HepG2 (cell line): ENCODE measurements around the gene ALG8. TPM values are rescaled to one million over a fixed set of nuclear protein-coding genes. Genes with fewer than 3 reads are reported as not detected.

Source experiments
- ATAC-seq: fragments of 200-7000 bp; cut with Tn5 transposase; 3 replicates; pipeline ENCODE4 v1.9.1; 2020; ENCODE audit warnings: mild to moderate bottlenecking, moderate library complexity
- BruUV-seq: library from RNA; stranded (reverse); fragments of 400-500 nt; replicated peaks from 2 replicates; lab custom pipeline; 2021; lab: Mats Ljungman, UMichigan
- CTCF ChIA-PET: fragments of 300-600 bp; formaldehyde crosslinking; extraction: SDS; loops from one replicate; lab custom pipeline; 2021; ENCODE audit warnings: low total read pairs, inconsistent platforms, low intra/inter-chr PET ratio; lab: Yijun Ruan, JAX
- POLR2A ChIA-PET: fragments of 350-600 bp; sonication (Branson Sonifier 250); formaldehyde crosslinking; loops from one replicate; lab custom pipeline; 2020; ENCODE audit warnings: antibody characterized with exemption, inconsistent platforms; lab: Yijun Ruan, JAX
- DNase-seq: peaks from one replicate; pipeline ENCODE4 v3.0.0-alpha.2; 2015; ENCODE audit warnings: low spot score
- FAIRE-seq: peaks from 3 replicates; lab custom pipeline; 2011; peaks lifted over from hg19 to GRCh38; lab: Jason Lieb, UNC
- H2AFZ ChIP-seq: one replicate; pipeline ENCODE4 v1.6.1; 2011; ENCODE audit warnings: low read length, inconsistent platforms
- H3K27ac ChIP-seq: fragments of 300-600 bp; 3 replicates; pipeline ENCODE4 v1.8.0; 2011; ENCODE audit warnings: mixed run types, mild to moderate bottlenecking, mixed read lengths, low read length, inconsistent platforms; ENCODE audit not compliant: insufficient read depth; ENCODE audit errors: extremely low read length
- H3K27me3 ChIP-seq, 2 experiments: fragments of 200-600 bp in 1 of 2; 2 replicates in 1 of 2; 3 replicates in 1 of 2; pipeline versions ENCODE4 v1.6.0 to v1.8.0; 2011; ENCODE audit warnings: low read length in 2 of 2, mild to moderate bottlenecking in 2 of 2, moderate library complexity in 2 of 2, inconsistent platforms in 1 of 2; ENCODE audit not compliant: insufficient read depth in 2 of 2, control insufficient read depth in 1 of 2
- H3K36me3 ChIP-seq, 2 experiments: fragments of 200-600 bp in 1 of 2; replicated peaks in 1 of 2; 2 replicates in 1 of 2; 3 replicates in 1 of 2; pipeline versions ENCODE4 v1.5.1 to v1.8.0; 2011; ENCODE audit warnings: low read length in 2 of 2, inconsistent platforms in 1 of 2; ENCODE audit not compliant: insufficient read depth in 2 of 2, control insufficient read depth in 1 of 2
- H3K4me1 ChIP-seq: 2 replicates; pipeline ENCODE4 v1.5.1; 2012; ENCODE audit warnings: low read length, inconsistent platforms; ENCODE audit not compliant: insufficient read depth
- H3K4me2 ChIP-seq: 2 replicates; pipeline ENCODE4 v1.6.0; 2011; ENCODE audit warnings: low read depth, low read length, inconsistent platforms
- H3K4me3 ChIP-seq, 3 experiments: fragments of 200-600 bp in 1 of 3; sonication (generic), shearing (Covaris generic) in 1 of 3; replicated peaks in 1 of 3; 2 replicates each; pipeline ENCODE4 v1.5.1; 2011 to 2016; ENCODE audit warnings: low read length in 3 of 3, inconsistent platforms in 2 of 3, low read depth in 2 of 3, mild to moderate bottlenecking in 2 of 3, control low read depth in 1 of 3, mixed read lengths in 1 of 3; ENCODE audit not compliant: insufficient read depth in 1 of 3
- H3K79me2 ChIP-seq: one replicate; pipeline ENCODE4 v1.6.1; 2011; ENCODE audit warnings: low read length, inconsistent platforms; ENCODE audit not compliant: insufficient read depth
- H3K9ac ChIP-seq: 2 replicates; pipeline ENCODE4 v1.6.0; 2011; ENCODE audit warnings: mild to moderate bottlenecking, low read depth, low read length, inconsistent platforms; ENCODE audit not compliant: insufficient read depth
- H3K9me3 ChIP-seq: 2 replicates; pipeline ENCODE4 v1.5.1; 2012; ENCODE audit warnings: mild to moderate bottlenecking, low read length
- H4K20me1 ChIP-seq: 2 replicates; pipeline ENCODE4 v1.6.0; 2011; ENCODE audit warnings: inconsistent platforms, mild to moderate bottlenecking, low read length, moderate library complexity; ENCODE audit not compliant: insufficient read depth
- AHR ChIP-seq: IDR thresholded peaks from 2 replicates; pipeline ENCODE4 v1.6.1; 2018; ENCODE audit warnings: missing genetic modification reagents, missing compliant biosample characterization
- BRCA1 ChIP-seq: sonication (generic); formaldehyde crosslinking; IDR thresholded peaks from 2 replicates; pipeline ENCODE4 v1.4.0; 2020; ENCODE audit warnings: missing genetic modification reagents
- CREB1 ChIP-seq, 2 experiments: fragments of 450-650 bp in 1 of 2; IDR thresholded peaks; 2 replicates each; pipeline ENCODE4 v1.6.1; 2016 to 2017; ENCODE audit warnings: control low read depth in 1 of 2, mild to moderate bottlenecking in 1 of 2, missing compliant biosample characterization in 1 of 2, missing genetic modification characterization in 1 of 2
- PPARG ChIP-seq: conservative IDR thresholded peaks from 2 replicates; pipeline ENCODE4 v1.6.1; 2016; ENCODE audit warnings: missing biosample characterization, missing genetic modification reagents
- SRY ChIP-seq: sonication (generic); formaldehyde crosslinking; IDR thresholded peaks from 2 replicates; pipeline ENCODE4 v1.8.0; 2022; ENCODE audit warnings: mild to moderate bottlenecking, missing genetic modification reagents
- ZBTB38 ChIP-seq: sonication (generic); formaldehyde crosslinking; IDR thresholded peaks from 2 replicates; pipeline ENCODE4 v1.5.1; 2020; ENCODE audit warnings: mild to moderate bottlenecking, missing genetic modification reagents
- ZMYM3 ChIP-seq: sonication (generic); formaldehyde crosslinking; IDR thresholded peaks from 2 replicates; pipeline ENCODE4 v1.5.1; 2020; ENCODE audit warnings: mild to moderate bottlenecking, missing genetic modification reagents
- ZNF768 ChIP-seq: sonication (generic); formaldehyde crosslinking; IDR thresholded peaks from 2 replicates; pipeline ENCODE4 v1.4.0; 2020; ENCODE audit warnings: missing genetic modification reagents
- WGBS: methylation state at CpG from one replicate; pipeline ENCODE4 v1.1.6; 2017; ENCODE audit warnings: low lambda C conversion rate; 5-methylcytosine and 5-hydroxymethylcytosine counted together
- in situ Hi-C: cut with HindIII; loops from 2 replicates; pipeline ENCODE4 v1.10.0; 2017; ENCODE audit warnings: low pct_unique_long_range_greater_than_20kb; ENCODE audit not compliant: extremely low pct_ligation_motif_present
- intact Hi-C: fragments of 100-400 bp; cut with micrococcal nuclease; formaldehyde crosslinking; loops from one replicate; pipeline ENCODE4 v1.10.0; 2022; ENCODE audit not compliant: unreplicated experiment
- polyA plus RNA-seq, 8 experiments: library from polyadenylated mRNA; depleted of rRNA in 3 of 8; stranded (reverse) in 7 of 8; unstranded in 1 of 8; fragments of >200 nt; fragmentation: Illumina TruSeq in 4 of 8; extraction: Trizol in 4 of 8; gene quantifications; 2 replicates each; pipeline versions ENCODE4 v1.2.1 to v1.2.3, GENCODE V29; 2011 to 2016; ENCODE audit warnings: low read depth in 4 of 8, missing spikeins in 1 of 8, mixed read lengths in 1 of 8; ENCODE audit not compliant: insufficient read depth in 1 of 8
- total RNA-seq, 5 experiments: library from RNA; depleted of rRNA; stranded (reverse); fragments of >200 nt; fragmentation: Illumina TruSeq; extraction: Trizol; gene quantifications; 2 replicates each; pipeline ENCODE4 v1.2.3, GENCODE V29; 2016; ENCODE audit warnings: low read depth in 1 of 5
- TF ChIP-seq, protein P1 (sequence below): sonication (generic); formaldehyde crosslinking; IDR thresholded peaks from 2 replicates; pipeline ENCODE4 v1.4.0; 2020; ENCODE audit warnings: missing genetic modification reagents
- TF ChIP-seq, protein P2 (sequence below): sonication (generic); formaldehyde crosslinking; IDR thresholded peaks from 2 replicates; pipeline ENCODE4 v1.5.1; 2020; ENCODE audit warnings: mild to moderate bottlenecking, missing genetic modification reagents

Gene ALG8
- total and polyA plus RNA-seq, 2 of the 13 experiments (the other 11 are each of a cell fraction or from before 2014, with no cell fraction given) = 75.8 to 88.0 TPM

DNA sequence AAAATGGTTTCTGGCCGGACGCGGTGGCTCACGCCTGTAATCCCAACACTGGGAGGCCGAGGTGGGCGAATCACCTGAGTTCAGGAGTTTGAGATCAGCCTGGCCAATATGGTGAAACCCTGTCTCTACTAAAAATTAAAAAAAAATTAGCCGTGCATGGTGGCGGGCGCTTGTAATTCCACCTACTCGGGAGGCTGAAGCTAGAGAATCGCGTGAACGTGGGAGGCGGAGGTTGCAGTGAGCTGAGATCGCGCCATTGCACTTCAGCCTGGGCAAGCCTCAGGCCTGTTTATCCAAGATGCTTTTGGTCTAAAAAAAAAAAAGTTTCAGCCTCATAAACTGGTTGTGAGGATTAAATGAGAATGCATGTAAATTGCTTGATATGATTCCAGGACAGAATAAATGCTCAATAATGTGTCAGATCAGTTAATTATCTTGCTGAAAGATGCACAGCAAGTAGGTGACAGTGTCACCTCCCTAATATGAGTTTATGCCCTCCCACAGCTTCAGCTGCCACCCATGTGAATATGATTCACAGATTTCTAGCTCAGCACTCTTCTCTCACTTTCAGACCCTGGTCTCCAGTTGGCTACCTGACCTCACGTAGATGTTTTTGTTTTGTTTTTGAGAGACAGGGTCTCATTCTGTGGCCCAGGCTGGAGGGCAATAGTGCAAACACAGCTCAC lies 1.1 kb upstream of the ALG8 start:
- POLR2A ChIA-PET = interaction anchor here (0.8 to 4.6 kb wide), 14 partner anchors 9 to 260 kb away, joined by 3 to 37 read pairs (median 7); partner anchors contain the start of genes KCTD21, NDUFC2 and USP35
- H3K4me1 ChIP-seq = peaks cover 54% of the 10 kb centered on the region
- H3K4me3 ChIP-seq = peak overlapping the region; percentile 72 to 84 (median 75)
- ATAC-seq (no peak), FAIRE-seq (no peak), DNase-seq (no peak)
- peak overlapping the region; percentile 81 for H3K27ac ChIP-seq
- no peaks in the 10 kb centered on the region for H3K9me3 ChIP-seq
- in situ Hi-C loops (loop anchor here (5.0 kb wide), 1 partner anchor 47 kb away; the partner anchor contains the start of genes KCTD21 and USP35), intact Hi-C loops (no loop called here)
- CTCF ChIA-PET = no interaction called here
- 35% methylated on average over 17 of the region's 17 CpGs for WGBS
- peaks cover 38% of the 10 kb centered on the region for H3K79me2 ChIP-seq
- BruUV-seq = no TSS peak
- H3K36me3 ChIP-seq = peaks cover 0 to 22% of the 10 kb centered on the region in 2 experiments; a peak in 2 of 5 replicates
- peak overlapping the region; percentile 92 for H3K9ac ChIP-seq
- peak overlapping the region; percentile 99 for H3K4me2 ChIP-seq
- TF ChIP-seq, protein P1, sequence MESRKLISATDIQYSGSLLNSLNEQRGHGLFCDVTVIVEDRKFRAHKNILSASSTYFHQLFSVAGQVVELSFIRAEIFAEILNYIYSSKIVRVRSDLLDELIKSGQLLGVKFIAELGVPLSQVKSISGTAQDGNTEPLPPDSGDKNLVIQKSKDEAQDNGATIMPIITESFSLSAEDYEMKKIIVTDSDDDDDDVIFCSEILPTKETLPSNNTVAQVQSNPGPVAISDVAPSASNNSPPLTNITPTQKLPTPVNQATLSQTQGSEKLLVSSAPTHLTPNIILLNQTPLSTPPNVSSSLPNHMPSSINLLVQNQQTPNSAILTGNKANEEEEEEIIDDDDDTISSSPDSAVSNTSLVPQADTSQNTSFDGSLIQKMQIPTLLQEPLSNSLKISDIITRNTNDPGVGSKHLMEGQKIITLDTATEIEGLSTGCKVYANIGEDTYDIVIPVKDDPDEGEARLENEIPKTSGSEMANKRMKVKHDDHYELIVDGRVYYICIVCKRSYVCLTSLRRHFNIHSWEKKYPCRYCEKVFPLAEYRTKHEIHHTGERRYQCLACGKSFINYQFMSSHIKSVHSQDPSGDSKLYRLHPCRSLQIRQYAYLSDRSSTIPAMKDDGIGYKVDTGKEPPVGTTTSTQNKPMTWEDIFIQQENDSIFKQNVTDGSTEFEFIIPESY (CRISPR knock-in tag) = peak; percentile 82; the same call in 1 of the 2 replicates
- TF ChIP-seq ZMYM3 (CRISPR knock-in tag) = peak; percentile 67
- TF ChIP-seq AHR (CRISPR knock-in tag) = no peak
- no peak for TF ChIP-seq CREB1 (IDR thresholded peaks at IDR 0.05)
- TF ChIP-seq CREB1 (CRISPR knock-in tag; IDR thresholded peaks at IDR 0.05) = no peak
- no peak for TF ChIP-seq SRY (CRISPR knock-in tag)
- TF ChIP-seq PPARG (CRISPR knock-in tag) = peak; percentile 38; the same call in 1 of the 2 replicates
- TF ChIP-seq ZNF768 (CRISPR knock-in tag) = peak; percentile 77
- no peak for TF ChIP-seq BRCA1
- TF ChIP-seq, protein P2, sequence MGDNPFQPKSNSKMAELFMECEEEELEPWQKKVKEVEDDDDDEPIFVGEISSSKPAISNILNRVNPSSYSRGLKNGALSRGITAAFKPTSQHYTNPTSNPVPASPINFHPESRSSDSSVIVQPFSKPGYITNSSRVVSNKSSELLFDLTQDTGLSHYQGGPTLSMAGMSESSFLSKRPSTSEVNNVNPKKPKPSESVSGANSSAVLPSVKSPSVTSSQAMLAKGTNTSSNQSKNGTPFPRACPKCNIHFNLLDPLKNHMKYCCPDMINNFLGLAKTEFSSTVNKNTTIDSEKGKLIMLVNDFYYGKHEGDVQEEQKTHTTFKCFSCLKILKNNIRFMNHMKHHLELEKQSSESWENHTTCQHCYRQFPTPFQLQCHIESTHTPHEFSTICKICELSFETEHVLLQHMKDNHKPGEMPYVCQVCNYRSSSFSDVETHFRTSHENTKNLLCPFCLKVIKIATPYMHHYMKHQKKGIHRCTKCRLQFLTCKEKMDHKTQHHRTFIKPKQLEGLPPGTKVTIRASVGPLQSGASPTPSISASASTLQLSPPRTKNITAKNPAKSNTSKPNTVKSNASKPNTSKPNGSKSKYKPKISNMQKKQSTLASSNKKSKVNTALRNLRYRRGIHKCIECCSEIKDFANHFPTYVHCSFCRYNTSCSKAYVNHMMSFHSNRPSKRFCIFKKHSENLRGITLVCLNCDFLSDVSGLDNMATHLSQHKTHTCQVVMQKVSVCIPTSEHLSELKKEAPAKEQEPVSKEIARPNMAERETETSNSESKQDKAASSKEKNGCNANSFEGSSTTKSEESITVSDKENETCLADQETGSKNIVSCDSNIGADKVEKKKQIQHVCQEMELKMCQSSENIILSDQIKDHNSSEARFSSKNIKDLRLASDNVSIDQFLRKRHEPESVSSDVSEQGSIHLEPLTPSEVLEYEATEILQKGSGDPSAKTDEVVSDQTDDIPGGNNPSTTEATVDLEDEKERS (CRISPR knock-in tag) = 0 out of 2 replicates have a peak, but pooled peaks have one; percentile 29
- TF ChIP-seq ZBTB38 (CRISPR knock-in tag) = peak; percentile 68; the same call in 1 of the 2 replicates
- H3K27me3 ChIP-seq = no peaks in the 10 kb centered on the region; a peak in 1 of 5 replicates
- no peak overlapping the region for H2AFZ ChIP-seq
- no peaks in the 10 kb centered on the region for H4K20me1 ChIP-seq
